Measurements from ENCODE around the gene CLIC5. TPM values are rescaled to one million over a fixed set of nuclear protein-coding genes. Genes with fewer than 3 reads are reported as not detected.

The CLIC5 gene
- total RNA-seq, 4 donors from 2014 or later = 1.2 to 1.9 (median 1.4) TPM

- no peak for DNase-seq (ENCODE audit: low spot score in 2 of 2)
- intact Hi-C loops (cut with DNase I; ENCODE audit: low total_unique reads) = no loop called here
- WGBS, 2 donors = 72 to 82% methylated on average over 3 of the region's 3 CpGs
- H3K4me3 ChIP-seq (ENCODE audit: low read depth, poor library complexity, severe bottlenecking) = no peak overlapping the region
- no peak for TF ChIP-seq POLR2A (IDR thresholded peaks at IDR 0.05)
- no peak for TF ChIP-seq CTCF (IDR thresholded peaks at IDR 0.05)
Measured at GRCh38 chr6:45881705-45882467, 133.8 kb downstream of the CLIC5 start.

- H3K4me3 ChIP-seq (ENCODE audit: low read depth, poor library complexity, severe bottlenecking) = no peak overlapping the region
- DNase-seq (ENCODE audit: low spot score in 2 of 2) = peak in 1 of 2 donors; percentile 47
- WGBS, 2 donors = 42 to 48% methylated on average over 6 of the region's 6 CpGs
- TF ChIP-seq POLR2A (IDR thresholded peaks at IDR 0.05) (no peak), CTCF (IDR thresholded peaks at IDR 0.05) (no peak)
- intact Hi-C loops (cut with DNase I; ENCODE audit: low total_unique reads) = no loop called here
Measured at GRCh38 chr6:45880676-45881075, 135.0 kb downstream of the CLIC5 start.

- DNase-seq (ENCODE audit: low spot score in 2 of 2) = peak in 1 of 2 donors; percentile 73
- TF ChIP-seq POLR2A (IDR thresholded peaks at IDR 0.05) = no peak
- no peak for TF ChIP-seq CTCF (IDR thresholded peaks at IDR 0.05)
- intact Hi-C loops (cut with DNase I; ENCODE audit: low total_unique reads) = no loop called here
- WGBS, 2 donors = 61 to 72% methylated on average over 5 of the region's 5 CpGs
- H3K4me3 ChIP-seq (ENCODE audit: low read depth, poor library complexity, severe bottlenecking) = no peak overlapping the region
Measured at GRCh38 chr6:45880159-45880558, 135.5 kb downstream of the CLIC5 start.

- no peak overlapping the region for H3K4me3 ChIP-seq (ENCODE audit: low read depth, poor library complexity, severe bottlenecking)
- no peak for TF ChIP-seq CTCF (IDR thresholded peaks at IDR 0.05)
- TF ChIP-seq POLR2A (IDR thresholded peaks at IDR 0.05) = no peak
- intact Hi-C loops (cut with DNase I; ENCODE audit: low total_unique reads) = no loop called here
- 88 to 90% methylated on average over 5 of the region's 5 CpGs for WGBS, 2 donors
- DNase-seq (ENCODE audit: low spot score in 2 of 2) = no peak
Measured at GRCh38 chr6:45877970-45878590, 137.6 kb downstream of the CLIC5 start.

GRCh38 chr6:45872827-45873365, 142.8 kb downstream of the CLIC5 start:
- H3K4me3 ChIP-seq (ENCODE audit: low read depth, poor library complexity, severe bottlenecking) = no peak overlapping the region
- WGBS, 2 donors = 80 to 83% methylated on average over 7 of the region's 7 CpGs
- TF ChIP-seq CTCF (IDR thresholded peaks at IDR 0.05) (no peak), POLR2A (IDR thresholded peaks at IDR 0.05) (no peak)
- no peak for DNase-seq (ENCODE audit: low spot score in 2 of 2)
- intact Hi-C loops (cut with DNase I; ENCODE audit: low total_unique reads) = no loop called here
